Cardiac muscle cell (in vitro differentiated cells and primary cell): Measurements from ENCODE around the gene KCNC2. TPM values are rescaled to one million over a fixed set of nuclear protein-coding genes. Genes with fewer than 3 reads are reported as not detected.

Experiments
- DNase-seq, 2 donors: peaks; one replicate each; pipeline versions ENCODE4 v3.0.0 to v3.0.0-alpha.2; 2010 to 2017; ENCODE audit warnings: low read depth in 1 of 2, low spot score in 1 of 2
- H3K27ac ChIP-seq: fragments of 200-600 bp; sonication (generic); 2 replicates; pipeline ENCODE4 v1.5.1; 2016
- H3K27me3 ChIP-seq: fragments of 200-600 bp; sonication (generic); 2 replicates; pipeline ENCODE4 v1.6.0; 2016; ENCODE audit warnings: control low read depth
- H3K36me3 ChIP-seq: fragments of 200-600 bp; sonication (generic); 2 replicates; pipeline ENCODE4 v1.5.1; 2016; ENCODE audit warnings: control low read depth
- H3K4me1 ChIP-seq: fragments of 200-600 bp; sonication (generic); 2 replicates; pipeline ENCODE4 v1.8.1; 2017; ENCODE audit warnings: low read depth, mild to moderate bottlenecking, mixed run types
- H3K4me3 ChIP-seq: fragments of 200-600 bp; sonication (generic); 2 replicates; pipeline ENCODE4 v1.5.1; 2016; ENCODE audit warnings: mild to moderate bottlenecking
- H3K9me3 ChIP-seq: fragments of 200-600 bp; sonication (generic); 2 replicates; pipeline ENCODE4 v1.5.1; 2017; ENCODE audit warnings: low read depth, mild to moderate bottlenecking, control low read depth
- polyA plus RNA-seq: library from polyadenylated mRNA; unstranded; fragments of >200 nt; fragmentation: Nextera tagmentation; extraction: Ambion mirVana; gene quantifications from 2 replicates; pipeline ENCODE4 v1.2.1, GENCODE V29; 2016
- total RNA-seq: library from RNA; depleted of rRNA; stranded (reverse); fragments of >200 nt; gene quantifications from 2 replicates; pipeline ENCODE4 v1.2.3, GENCODE V29; 2016
- TF ChIP-seq, protein P1 (sequence below): IDR thresholded peaks from 2 replicates; pipeline ENCODE4 v1.5.1; 2012; ENCODE audit warnings: low read depth, mild to moderate bottlenecking, low read length

Gene KCNC2
- total and polyA plus RNA-seq, 2 experiments from 2014 or later = not detected

DNA sequence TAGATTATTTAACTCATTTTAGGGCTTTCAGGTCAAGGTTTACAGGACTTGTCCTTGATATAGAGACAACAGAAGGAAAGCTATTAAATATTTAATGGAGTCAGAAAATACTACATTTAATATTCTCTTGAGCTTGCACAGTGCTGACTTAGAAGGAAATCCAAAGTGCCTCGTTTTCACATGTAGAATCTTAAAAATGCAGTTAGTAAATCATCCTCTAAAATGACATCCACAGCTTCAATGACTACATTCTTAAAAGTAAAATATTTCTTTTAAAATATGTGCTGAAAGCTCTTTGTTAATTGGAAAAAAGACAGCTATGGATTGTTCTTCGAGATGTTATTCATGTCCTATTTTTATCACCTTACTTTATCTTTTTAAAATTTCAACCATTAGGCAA lies 146.9 kb downstream of the KCNC2 start:
- no peak for DNase-seq
- TF ChIP-seq, protein P1, sequence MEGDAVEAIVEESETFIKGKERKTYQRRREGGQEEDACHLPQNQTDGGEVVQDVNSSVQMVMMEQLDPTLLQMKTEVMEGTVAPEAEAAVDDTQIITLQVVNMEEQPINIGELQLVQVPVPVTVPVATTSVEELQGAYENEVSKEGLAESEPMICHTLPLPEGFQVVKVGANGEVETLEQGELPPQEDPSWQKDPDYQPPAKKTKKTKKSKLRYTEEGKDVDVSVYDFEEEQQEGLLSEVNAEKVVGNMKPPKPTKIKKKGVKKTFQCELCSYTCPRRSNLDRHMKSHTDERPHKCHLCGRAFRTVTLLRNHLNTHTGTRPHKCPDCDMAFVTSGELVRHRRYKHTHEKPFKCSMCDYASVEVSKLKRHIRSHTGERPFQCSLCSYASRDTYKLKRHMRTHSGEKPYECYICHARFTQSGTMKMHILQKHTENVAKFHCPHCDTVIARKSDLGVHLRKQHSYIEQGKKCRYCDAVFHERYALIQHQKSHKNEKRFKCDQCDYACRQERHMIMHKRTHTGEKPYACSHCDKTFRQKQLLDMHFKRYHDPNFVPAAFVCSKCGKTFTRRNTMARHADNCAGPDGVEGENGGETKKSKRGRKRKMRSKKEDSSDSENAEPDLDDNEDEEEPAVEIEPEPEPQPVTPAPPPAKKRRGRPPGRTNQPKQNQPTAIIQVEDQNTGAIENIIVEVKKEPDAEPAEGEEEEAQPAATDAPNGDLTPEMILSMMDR = no peak
- H3K27me3 ChIP-seq = no peaks in the 10 kb centered on the region

DNA sequence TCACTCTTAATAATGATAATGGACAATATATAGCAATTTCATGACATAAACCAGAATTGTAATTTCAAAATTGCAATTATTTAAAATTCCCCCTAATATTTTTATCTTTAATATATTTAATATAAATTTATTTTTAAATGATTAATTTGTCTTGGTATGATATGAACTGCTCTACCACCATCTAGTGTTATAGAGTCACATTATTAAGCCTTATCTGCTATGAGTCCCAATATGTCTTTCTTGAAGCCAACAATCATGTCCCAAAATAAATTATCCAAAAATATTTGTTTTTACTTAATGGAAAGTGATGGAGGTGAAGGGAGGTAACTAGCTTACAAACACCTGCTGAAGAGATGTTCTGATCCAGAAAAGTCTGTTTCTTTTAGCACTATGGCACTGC lies 151.4 kb downstream of the KCNC2 start:
- Histone ChIP-seq H3K4me3 (no peak overlapping the region), H3K27ac (no peak overlapping the region), H3K4me1 (no peaks in the 10 kb centered on the region), H3K9me3 (no peaks in the 10 kb centered on the region), H3K27me3 (no peaks in the 10 kb centered on the region), H3K36me3 (no peaks in the 10 kb centered on the region)
- TF ChIP-seq, protein P1 = no peak
- DNase-seq = no peak

More for the DNA sequence above, 146.9 kb downstream of the KCNC2 start:
- no peaks in the 10 kb centered on the region for H3K36me3 ChIP-seq
- H3K4me3 ChIP-seq = no peak overlapping the region
- no peaks in the 10 kb centered on the region for H3K9me3 ChIP-seq
- no peaks in the 10 kb centered on the region for H3K4me1 ChIP-seq
- H3K27ac ChIP-seq = no peak overlapping the region

DNA sequence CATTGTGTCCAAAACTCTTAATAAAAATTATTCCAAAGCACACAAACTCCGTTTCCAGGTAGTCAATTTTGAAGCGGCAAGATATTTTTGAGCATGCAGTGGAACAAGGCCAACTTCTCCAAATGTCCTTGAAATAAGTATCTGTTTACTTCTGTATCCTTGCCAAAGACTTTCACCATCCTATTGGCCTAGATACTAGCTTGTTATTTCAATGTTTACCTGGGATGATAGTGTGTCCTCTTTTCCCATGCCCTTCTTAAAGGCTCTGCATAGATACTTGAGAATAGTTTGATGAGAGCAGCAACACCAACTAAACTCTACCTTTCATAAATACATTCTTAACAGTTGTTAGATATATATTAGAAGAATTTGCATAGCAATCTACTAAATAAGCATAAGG lies 160.9 kb downstream of the KCNC2 start:
- TF ChIP-seq, protein P1 = no peak
- DNase-seq = no peak
- H3K9me3 ChIP-seq = no peaks in the 10 kb centered on the region
- H3K27me3 ChIP-seq = peaks cover 6% of the 10 kb centered on the region
- H3K36me3 ChIP-seq = no peaks in the 10 kb centered on the region
- H3K4me3 ChIP-seq = no peak overlapping the region
- peaks cover 3% of the 10 kb centered on the region for H3K4me1 ChIP-seq
- H3K27ac ChIP-seq = no peak overlapping the region

DNA sequence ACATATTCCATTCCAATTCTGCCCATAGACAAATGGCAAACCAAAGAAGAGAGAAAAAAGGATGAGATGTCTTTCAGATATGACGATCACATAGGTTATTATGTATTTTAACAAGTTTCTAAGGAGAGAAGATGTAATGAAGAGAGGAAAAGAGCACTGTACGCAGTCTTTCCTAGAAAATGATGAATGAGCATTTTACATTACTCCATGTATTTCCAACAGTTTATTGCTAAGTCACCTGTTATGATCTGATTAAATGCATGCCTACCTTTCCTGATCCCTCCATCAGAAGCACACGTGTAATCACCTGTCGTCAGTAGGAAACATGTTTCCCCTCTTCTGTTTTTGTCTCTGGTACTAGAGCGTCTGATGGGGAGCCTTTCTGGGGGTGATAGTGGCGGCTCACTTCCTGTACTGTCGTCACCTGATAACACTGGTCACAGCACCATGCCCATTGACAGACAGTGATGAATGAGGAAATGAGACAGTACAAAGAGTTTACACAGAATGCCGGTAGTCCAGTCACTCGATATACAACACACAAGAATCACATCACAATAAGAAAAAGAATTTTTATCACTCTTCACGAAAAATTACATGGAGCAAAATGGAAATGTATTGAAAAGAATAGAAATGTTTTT lies 161.6 kb downstream of the KCNC2 start:
- peaks cover 6% of the 10 kb centered on the region for H3K27me3 ChIP-seq
- H3K4me1 ChIP-seq = peaks cover 3% of the 10 kb centered on the region
- H3K9me3 ChIP-seq = no peaks in the 10 kb centered on the region
- DNase-seq = no peak
- no peak overlapping the region for H3K27ac ChIP-seq
- TF ChIP-seq, protein P1 = no peak
- H3K36me3 ChIP-seq = no peaks in the 10 kb centered on the region
- H3K4me3 ChIP-seq = no peak overlapping the region

DNA sequence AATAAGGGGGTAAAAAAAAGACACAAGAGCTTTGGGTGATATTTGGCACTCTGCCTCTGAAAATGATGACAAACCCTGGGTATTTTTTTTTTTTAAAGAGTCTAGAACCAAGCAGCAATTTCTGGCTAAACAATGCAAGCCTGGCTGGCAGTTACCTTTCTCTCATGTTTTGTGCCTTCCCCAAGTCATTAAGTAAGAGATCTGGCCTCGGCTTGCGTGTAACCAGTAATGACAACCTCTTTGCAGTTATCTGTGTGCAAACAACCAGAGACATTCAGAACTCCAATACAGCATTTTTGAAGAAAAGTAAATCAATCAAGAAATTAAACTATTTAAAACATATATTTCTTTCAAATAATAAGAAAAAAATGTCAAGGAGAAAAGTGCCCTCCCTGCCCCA lies 167.5 kb downstream of the KCNC2 start:
- no peak overlapping the region for H3K4me3 ChIP-seq
- no peaks in the 10 kb centered on the region for H3K4me1 ChIP-seq
- TF ChIP-seq, protein P1 = no peak
- H3K9me3 ChIP-seq = no peaks in the 10 kb centered on the region
- DNase-seq = no peak
- H3K27ac ChIP-seq = no peak overlapping the region
- H3K36me3 ChIP-seq = no peaks in the 10 kb centered on the region
- H3K27me3 ChIP-seq = peaks cover 6% of the 10 kb centered on the region
